Measurements from ENCODE around the gene NFATC2. TPM values are rescaled to one million over a fixed set of nuclear protein-coding genes. Genes with fewer than 3 reads are reported as not detected.

NFATC2 gene
- total RNA-seq, 1 experiment from 2014 or later, result 5.0 TPM

DNA sequence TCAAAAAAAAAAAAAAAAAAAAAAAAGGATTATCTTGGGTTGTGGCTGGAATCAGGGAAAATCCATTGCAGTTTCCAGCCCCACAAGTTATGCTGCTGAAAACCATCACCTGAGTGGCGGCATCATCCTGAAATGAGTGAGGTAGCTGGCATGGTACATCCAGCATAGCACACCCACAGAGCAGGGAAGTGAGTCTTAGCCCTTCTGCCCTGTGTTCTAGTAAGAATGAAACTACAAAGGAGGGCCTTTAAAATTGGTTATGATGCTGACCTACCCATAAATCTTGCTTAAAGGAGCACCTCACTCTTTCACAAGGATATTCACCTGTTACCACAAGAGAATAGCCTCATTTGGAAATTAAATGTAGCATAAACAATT lies 119.2 kb downstream of the NFATC2 start:
- TF ChIP-seq SP1 (IDR thresholded peaks at IDR 0.05; ENCODE audit: low read depth) (no peak), POLR2AphosphoS5 (IDR thresholded peaks at IDR 0.05; ENCODE audit: low read depth, low read length) (no peak), CEBPB (IDR thresholded peaks at IDR 0.05; ENCODE audit: low read depth) (no peak), POLR2A (IDR thresholded peaks at IDR 0.05; ENCODE audit: borderline replicate concordance, extremely low read depth, insufficient read depth, insufficient read length) (no peak), RAD21 (IDR thresholded peaks at IDR 0.05; ENCODE audit: low read depth) (no peak), EGR1 (IDR thresholded peaks at IDR 0.05; ENCODE audit: low read depth) (no peak), ZBTB33 (IDR thresholded peaks at IDR 0.05; ENCODE audit: extremely low read depth, insufficient replicate concordance, low read length) (no peak), EZH2phosphoT487 (IDR thresholded peaks at IDR 0.05; ENCODE audit: borderline replicate concordance) (no peak), ZFX (IDR thresholded peaks at IDR 0.05) (no peak), YY1 (IDR thresholded peaks at IDR 0.05; ENCODE audit: extremely low read depth, insufficient replicate concordance, low read depth, low read length) (no peak), FOSL1 (IDR thresholded peaks at IDR 0.05; ENCODE audit: low read depth) (no peak), MAX (IDR thresholded peaks at IDR 0.05) (no peak), JUND (IDR thresholded peaks at IDR 0.05) (no peak), ELF1 (IDR thresholded peaks at IDR 0.05; ENCODE audit: borderline replicate concordance, low read depth) (no peak), TCF7L2 (IDR thresholded peaks at IDR 0.05; ENCODE audit: borderline replicate concordance, extremely low read depth, insufficient read depth, insufficient read length) (no peak), SRF (IDR thresholded peaks at IDR 0.05; ENCODE audit: low read depth) (no peak), ATF3 (IDR thresholded peaks at IDR 0.05) (no peak)
- no peak overlapping the region for H2AFZ ChIP-seq (ENCODE audit: low read depth, low read length, poor library complexity, severe bottlenecking)
- H3K79me2 ChIP-seq (ENCODE audit: insufficient read depth, low read length), result no peaks in the 10 kb centered on the region
- no peaks in the 10 kb centered on the region for H3K4me1 ChIP-seq (ENCODE audit: control insufficient read depth in 1 of 2, insufficient read depth in 2 of 2, low read length in 2 of 2)
- no peak overlapping the region for H3K27ac ChIP-seq (ENCODE audit: low read depth, low read length)
- no peaks in the 10 kb centered on the region for H3K9me3 ChIP-seq (ENCODE audit: control insufficient read depth in 1 of 2, insufficient read depth in 1 of 2, low read depth in 1 of 2, low read length in 2 of 2)
- no peaks in the 10 kb centered on the region for H4K20me1 ChIP-seq (ENCODE audit: insufficient read depth)
- no peak overlapping the region for H3K9ac ChIP-seq (ENCODE audit: low read length)
- intact Hi-C loops (cut with micrococcal nuclease), result no loop called here
- no TSS peak for BruUV-seq (replicated peaks)
- no peak for DNase-seq (ENCODE audit: low read depth, low spot score)
- H3K36me3 ChIP-seq (ENCODE audit: control insufficient read depth in 1 of 2, insufficient read depth in 2 of 2, low read length in 2 of 2), result no peaks in the 10 kb centered on the region
- ChIA-PET CTCF (no interaction called here), RAD21 (ENCODE audit: low non-redundant PET in 1 of 2, low total read pairs in 2 of 2, uncharacterized antibody in 2 of 2, unreplicated experiment in 2 of 2) (no interaction called here), POLR2A (interaction anchor here (0.7 kb wide), 1 partner anchor 174 kb away, joined by 3 read pairs; no protein-coding TSS in a partner anchor)
- H3K27me3 ChIP-seq (ENCODE audit: insufficient read depth, low read length), result no peaks in the 10 kb centered on the region
- no peak overlapping the region for H3K4me2 ChIP-seq (ENCODE audit: low read length)
- H3K9me2 ChIP-seq (ENCODE audit: insufficient read depth), result no peaks in the 10 kb centered on the region
- ATAC-seq, result no peak
- H3K4me3 ChIP-seq (replicated peaks in 1 of 2; ENCODE audit: low read depth in 1 of 2, low read length in 2 of 2), result no peak overlapping the region

Measured in HCT116 (cell line).